Bronchial epithelial cell (primary cell): ENCODE measurements around the gene SIGLEC6. TPM values are rescaled to one million over a fixed set of nuclear protein-coding genes. Genes with fewer than 3 reads are reported as not detected.

ENCODE experiments used
- DNase-seq: peaks from one replicate; pipeline ENCODE4 v3.0.0-alpha.2; 2010; ENCODE audit warnings: low read depth
- FAIRE-seq: peaks from 2 replicates; lab custom pipeline; 2011; peaks lifted over from hg19 to GRCh38; lab: Jason Lieb, UNC
- H3K27me3 ChIP-seq: 2 replicates; pipeline ENCODE4 v1.5.1; 2011; ENCODE audit warnings: low read length; ENCODE audit not compliant: control insufficient read depth, insufficient read depth
- H3K36me3 ChIP-seq: 2 replicates; pipeline ENCODE4 v1.5.1; 2011; ENCODE audit warnings: low read length; ENCODE audit not compliant: control insufficient read depth, insufficient read depth
- H3K4me3 ChIP-seq: 2 replicates; pipeline ENCODE4 v1.5.1; 2011; ENCODE audit warnings: mild to moderate bottlenecking, low read depth, low read length, control low read depth
- total RNA-seq: library from RNA; depleted of rRNA; stranded (reverse); fragments of >200 nt; gene quantifications from 2 replicates; pipeline ENCODE4 v1.2.1, GENCODE V29; 2014
- TF ChIP-seq, protein P1 (sequence below): IDR thresholded peaks from 2 replicates; pipeline ENCODE4 v1.5.1; 2011; ENCODE audit warnings: mild to moderate bottlenecking, moderate library complexity, low read length, control low read depth, inconsistent platforms; ENCODE audit not compliant: insufficient read depth, severe bottlenecking

The SIGLEC6 gene
- total RNA-seq, 1 donor from 2014 or later, result not detected

DNA sequence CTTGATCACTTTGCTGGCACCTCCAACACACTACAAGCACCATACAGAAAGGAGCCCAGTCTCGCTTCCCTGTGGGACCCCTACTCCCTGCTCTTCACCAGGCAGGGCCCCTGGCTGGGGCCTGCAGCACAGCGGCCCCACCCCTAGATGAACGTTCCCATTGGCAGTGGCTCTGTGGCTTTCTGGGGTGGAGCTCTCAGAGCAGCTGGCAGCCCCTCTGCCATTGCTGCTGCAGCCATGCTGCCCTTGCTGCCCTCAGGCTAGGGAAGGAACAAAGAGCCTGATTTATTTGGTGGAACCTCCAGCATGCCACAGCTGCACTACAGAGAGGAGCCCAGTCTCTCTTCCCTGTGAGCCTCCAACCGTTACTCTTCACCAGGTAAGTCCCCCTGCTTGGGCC lies 5.8 kb downstream of the SIGLEC6 start:
- Histone ChIP-seq H3K27me3 (no peaks in the 10 kb centered on the region), H3K36me3 (no peaks in the 10 kb centered on the region), H3K4me3 (no peak overlapping the region)
- DNase-seq, result no peak
- TF ChIP-seq, protein P1, sequence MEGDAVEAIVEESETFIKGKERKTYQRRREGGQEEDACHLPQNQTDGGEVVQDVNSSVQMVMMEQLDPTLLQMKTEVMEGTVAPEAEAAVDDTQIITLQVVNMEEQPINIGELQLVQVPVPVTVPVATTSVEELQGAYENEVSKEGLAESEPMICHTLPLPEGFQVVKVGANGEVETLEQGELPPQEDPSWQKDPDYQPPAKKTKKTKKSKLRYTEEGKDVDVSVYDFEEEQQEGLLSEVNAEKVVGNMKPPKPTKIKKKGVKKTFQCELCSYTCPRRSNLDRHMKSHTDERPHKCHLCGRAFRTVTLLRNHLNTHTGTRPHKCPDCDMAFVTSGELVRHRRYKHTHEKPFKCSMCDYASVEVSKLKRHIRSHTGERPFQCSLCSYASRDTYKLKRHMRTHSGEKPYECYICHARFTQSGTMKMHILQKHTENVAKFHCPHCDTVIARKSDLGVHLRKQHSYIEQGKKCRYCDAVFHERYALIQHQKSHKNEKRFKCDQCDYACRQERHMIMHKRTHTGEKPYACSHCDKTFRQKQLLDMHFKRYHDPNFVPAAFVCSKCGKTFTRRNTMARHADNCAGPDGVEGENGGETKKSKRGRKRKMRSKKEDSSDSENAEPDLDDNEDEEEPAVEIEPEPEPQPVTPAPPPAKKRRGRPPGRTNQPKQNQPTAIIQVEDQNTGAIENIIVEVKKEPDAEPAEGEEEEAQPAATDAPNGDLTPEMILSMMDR, result no peak
- FAIRE-seq, result no peak

GRCh38 chr19:51524666-51525264 lies 6.7 kb downstream of the SIGLEC6 start:
- Histone ChIP-seq H3K4me3 (no peak overlapping the region), H3K27me3 (no peaks in the 10 kb centered on the region), H3K36me3 (no peaks in the 10 kb centered on the region)
- TF ChIP-seq, protein P1, result no peak
- FAIRE-seq, result no peak
- no peak for DNase-seq

DNA sequence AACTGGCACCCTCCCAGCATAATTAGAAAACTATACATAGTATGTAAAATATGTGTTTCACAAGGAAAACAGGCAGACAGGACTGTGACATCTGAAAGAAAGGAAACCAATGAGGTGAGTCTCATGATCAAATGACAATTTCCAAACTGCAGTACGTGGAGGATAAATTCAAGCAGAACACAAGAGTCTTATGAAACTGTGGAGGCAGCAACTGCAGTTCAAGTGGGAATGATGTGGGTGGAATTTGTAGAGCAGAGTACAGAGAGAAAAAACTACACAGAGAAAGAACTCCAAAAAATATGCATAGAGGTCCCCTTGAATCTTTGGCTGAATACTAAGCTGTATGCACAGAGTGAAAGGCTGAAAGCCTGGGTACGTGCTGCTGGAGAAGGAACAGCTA lies 9.7 kb downstream of the SIGLEC6 start:
- H3K4me3 ChIP-seq, result no peak overlapping the region
- TF ChIP-seq, protein P1, result no peak
- DNase-seq (no peak), FAIRE-seq (no peak)
- no peaks in the 10 kb centered on the region for H3K36me3 ChIP-seq
- no peaks in the 10 kb centered on the region for H3K27me3 ChIP-seq

DNA sequence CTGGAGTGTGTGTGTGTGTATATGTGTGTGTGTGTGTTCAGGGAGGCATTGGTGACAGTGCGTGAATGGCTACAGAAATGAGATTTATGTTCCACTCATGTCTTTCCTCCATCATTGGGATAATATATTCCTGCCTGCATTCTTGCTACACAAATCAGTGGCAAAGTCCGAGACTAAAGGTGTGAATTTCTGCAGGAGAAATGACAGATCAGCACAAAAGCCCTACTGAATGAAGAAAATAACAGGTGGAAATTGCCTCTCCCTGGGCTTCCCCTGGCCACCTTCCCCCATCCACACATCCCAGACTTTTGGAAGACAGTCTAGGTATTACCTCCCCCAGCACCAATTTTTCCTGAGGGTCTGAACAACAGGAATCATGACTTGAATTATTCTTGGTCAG lies 10.1 kb downstream of the SIGLEC6 start:
- H3K27me3 ChIP-seq, result no peaks in the 10 kb centered on the region
- no peak overlapping the region for H3K4me3 ChIP-seq
- FAIRE-seq (no peak), DNase-seq (no peak)
- TF ChIP-seq, protein P1, result no peak
- no peaks in the 10 kb centered on the region for H3K36me3 ChIP-seq

DNA sequence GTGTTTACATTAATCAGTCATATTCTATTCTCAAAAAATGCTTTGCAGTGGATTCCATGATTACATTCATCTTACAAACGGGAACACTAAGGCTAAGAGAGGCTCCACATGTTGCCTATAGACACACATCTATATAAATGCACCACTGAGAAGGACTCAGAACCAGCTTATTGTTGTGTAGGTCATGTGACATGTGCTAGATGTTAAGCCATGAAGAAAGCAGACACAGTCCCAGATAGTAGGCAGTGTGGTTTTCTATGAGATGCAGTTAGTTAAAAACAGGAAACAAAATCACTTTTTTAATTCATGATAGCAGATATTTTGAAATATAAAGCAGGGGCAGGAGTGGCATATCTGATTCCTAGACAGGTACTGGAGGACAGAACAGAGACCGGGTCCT lies 10.7 kb downstream of the SIGLEC6 start:
- DNase-seq (no peak), FAIRE-seq (no peak)
- TF ChIP-seq, protein P1, result no peak
- no peak overlapping the region for H3K4me3 ChIP-seq
- no peaks in the 10 kb centered on the region for H3K27me3 ChIP-seq
- H3K36me3 ChIP-seq, result no peaks in the 10 kb centered on the region

DNA sequence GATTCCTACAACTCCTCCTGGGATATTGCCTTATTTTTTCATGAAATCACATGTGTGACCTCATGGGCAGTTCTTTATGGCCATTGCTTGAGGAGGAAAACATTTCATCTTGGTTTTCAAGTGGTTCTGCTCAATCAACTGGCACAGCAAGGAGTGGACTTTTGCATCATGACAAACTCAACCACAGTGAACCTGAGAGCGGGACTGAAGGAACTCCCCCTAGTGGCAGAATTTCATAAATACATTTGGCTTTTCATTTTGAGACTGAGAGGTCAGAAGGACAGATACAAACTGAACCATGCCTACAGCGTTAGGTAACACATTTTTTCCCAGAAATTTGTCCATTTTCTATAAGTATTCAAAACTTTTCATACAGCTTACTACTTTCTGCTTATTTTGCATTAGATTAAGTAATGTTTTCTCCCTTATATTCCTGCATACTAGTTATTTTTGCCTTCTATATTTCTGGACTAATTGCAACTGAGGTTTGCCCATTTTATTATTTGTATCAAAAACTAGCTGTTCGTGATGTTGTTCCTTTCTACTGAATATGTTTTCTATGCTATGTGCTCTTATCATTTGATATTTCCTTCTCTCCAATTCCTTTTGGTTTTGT lies 16.5 kb downstream of the SIGLEC6 start:
- Histone ChIP-seq H3K4me3 (no peak overlapping the region), H3K27me3 (no peaks in the 10 kb centered on the region), H3K36me3 (no peaks in the 10 kb centered on the region)
- DNase-seq (peak; percentile 45), FAIRE-seq (no peak)
- TF ChIP-seq, protein P1, result peak; percentile 66
